ENCODE measurements around the gene A1BG.

GRCh38 chr19:58379246-58379645 is 26.0 kb upstream of the A1BG start:
- TF ChIP-seq CEBPB (IDR thresholded peaks at IDR 0.05; ENCODE audit: low read depth, low read length) (no peak), POLR2A (IDR thresholded peaks at IDR 0.05; ENCODE audit: control extremely low read depth in 1 of 2, low read depth in 2 of 2, low read length in 2 of 2) (no peak), CTCF (IDR thresholded peaks at IDR 0.05; ENCODE audit: control extremely low read depth in 1 of 3, insufficient read depth in 1 of 3, low read depth in 1 of 3, low read length in 3 of 3) (no peak), CHD1 (IDR thresholded peaks at IDR 0.05; ENCODE audit: low read depth, low read length) (no peak)
